Kidney epithelial cell (primary cell): Measurements from ENCODE around the gene PIM2. TPM values are rescaled to one million over a fixed set of nuclear protein-coding genes. Genes with fewer than 3 reads are reported as not detected.

Experiments used
- DNase-seq: peaks from one replicate; pipeline ENCODE4 v3.0.0-alpha.2; 2010; ENCODE audit warnings: low read depth
- H3K27me3 ChIP-seq: 2 replicates; pipeline ENCODE4 v1.6.0; 2011; ENCODE audit warnings: low read length; ENCODE audit not compliant: control insufficient read depth, insufficient read depth
- H3K36me3 ChIP-seq: 2 replicates; pipeline ENCODE4 v1.5.1; 2011; ENCODE audit warnings: low read length; ENCODE audit not compliant: control insufficient read depth, insufficient read depth
- H3K4me3 ChIP-seq: 2 replicates; pipeline ENCODE4 v1.5.1; 2011; ENCODE audit warnings: low read depth, mild to moderate bottlenecking, control low read depth, low read length
- CTCF ChIP-seq: IDR thresholded peaks from 2 replicates; pipeline ENCODE4 v1.5.1; 2011; ENCODE audit warnings: mild to moderate bottlenecking, moderate library complexity, low read length, control low read depth, inconsistent platforms; ENCODE audit not compliant: insufficient read depth, poor library complexity, severe bottlenecking
- total RNA-seq: library from RNA; depleted of rRNA; stranded (reverse); fragments of >200 nt; gene quantifications from 2 replicates; pipeline ENCODE4 v1.2.3, GENCODE V29; 2015

PIM2 gene
- total RNA-seq, 1 donor from 2014 or later = 6.8 TPM

GRCh38 chrX:48933757-48934156, 14.9 kb upstream of the PIM2 start:
- no peaks in the 10 kb centered on the region for H3K27me3 ChIP-seq
- no peaks in the 10 kb centered on the region for H3K36me3 ChIP-seq

GRCh38 chrX:48927736-48928382, 9.0 kb upstream of the PIM2 start:
- no peaks in the 10 kb centered on the region for H3K27me3 ChIP-seq
- no peak for TF ChIP-seq CTCF
- no peak for DNase-seq
- H3K4me3 ChIP-seq = no peak overlapping the region
- no peaks in the 10 kb centered on the region for H3K36me3 ChIP-seq

More at GRCh38 chrX:48933757-48934156, 14.9 kb upstream of the PIM2 start:
- no peak for TF ChIP-seq CTCF
- DNase-seq = no peak
- no peak overlapping the region for H3K4me3 ChIP-seq

GRCh38 chrX:48927123-48927522, 8.3 kb upstream of the PIM2 start:
- no peaks in the 10 kb centered on the region for H3K27me3 ChIP-seq
- DNase-seq = no peak
- TF ChIP-seq CTCF = no peak
- no peak overlapping the region for H3K4me3 ChIP-seq
- H3K36me3 ChIP-seq = no peaks in the 10 kb centered on the region

GRCh38 chrX:48924270-48924669, 5.4 kb upstream of the PIM2 start:
- Histone ChIP-seq H3K4me3 (no peak overlapping the region), H3K27me3 (no peaks in the 10 kb centered on the region), H3K36me3 (no peaks in the 10 kb centered on the region)
- TF ChIP-seq CTCF = no peak
- DNase-seq = no peak

GRCh38 chrX:48923771-48924170, 4.9 kb upstream of the PIM2 start:
- Histone ChIP-seq H3K36me3 (no peaks in the 10 kb centered on the region), H3K27me3 (no peaks in the 10 kb centered on the region), H3K4me3 (no peak overlapping the region)
- TF ChIP-seq CTCF = no peak
- DNase-seq = no peak

- H3K4me3 ChIP-seq = no peak overlapping the region
- no peak for TF ChIP-seq CTCF
- H3K27me3 ChIP-seq = no peaks in the 10 kb centered on the region
- H3K36me3 ChIP-seq = no peaks in the 10 kb centered on the region
- no peak for DNase-seq
Observed at GRCh38 chrX:48920718-48921104, 1.9 kb upstream of the PIM2 start.
